Subcutaneous adipose tissue (tissue), 4 donors: ENCODE measurements around the gene PMIS2. TPM values are rescaled to one million over a fixed set of nuclear protein-coding genes. Genes with fewer than 3 reads are reported as not detected.

Source experiments
- total RNA-seq, 4 donors: library from RNA; depleted of rRNA; stranded (reverse); fragments of >200 nt; gene quantifications; one replicate each; pipeline ENCODE4 v1.1.0, GENCODE V29; 2016
- TF ChIP-seq, protein P1 (sequence below): fragments of 450-650 bp; IDR thresholded peaks from one replicate; pipeline ENCODE4 v1.5.1; 2016; ENCODE audit warnings: low read depth, mild to moderate bottlenecking, control low read depth, antibody characterized with exemption, moderate library complexity

The PMIS2 gene
- total RNA-seq, 4 donors from 2014 or later: not detected

DNA sequence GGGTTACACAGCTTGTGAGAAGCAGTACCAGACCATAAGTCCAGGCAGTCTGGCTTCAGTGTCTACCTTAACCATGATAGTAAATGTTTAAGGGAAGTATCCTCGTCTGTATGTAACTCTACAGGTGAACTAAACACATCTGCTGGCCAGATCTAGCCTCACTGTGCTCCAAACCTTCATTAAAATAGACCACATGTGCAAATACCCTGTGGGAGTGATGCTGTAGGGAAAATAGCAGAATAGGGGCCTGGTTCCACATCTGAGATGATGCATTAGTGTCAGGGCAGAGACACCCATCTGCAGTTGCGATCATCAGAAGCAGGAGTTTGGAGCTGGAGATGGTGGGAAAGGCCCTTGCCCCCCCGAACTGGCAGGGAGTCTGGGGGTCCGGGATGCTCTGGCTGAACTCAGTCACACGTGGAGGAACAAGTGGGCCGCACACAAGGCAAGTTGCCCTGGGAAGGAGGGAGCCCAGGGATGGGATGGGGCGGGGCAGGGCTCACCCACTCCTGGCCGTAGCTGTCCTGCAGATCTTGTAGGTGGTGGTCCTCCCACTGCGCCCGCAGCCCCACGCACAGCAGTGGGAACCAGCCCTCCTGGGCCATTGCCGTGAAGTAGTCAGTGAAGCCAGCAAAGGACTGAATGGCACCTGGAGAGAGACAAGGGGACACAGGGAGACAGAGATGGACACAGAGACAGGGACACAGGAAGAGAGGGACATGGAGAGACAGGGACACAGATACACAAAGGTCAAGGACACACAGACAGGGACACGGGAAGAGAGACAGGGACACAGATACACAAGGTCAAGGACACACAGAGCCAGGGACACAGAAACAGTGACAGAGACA lies 33.2 kb upstream of the PMIS2 start:
- TF ChIP-seq, protein P1, sequence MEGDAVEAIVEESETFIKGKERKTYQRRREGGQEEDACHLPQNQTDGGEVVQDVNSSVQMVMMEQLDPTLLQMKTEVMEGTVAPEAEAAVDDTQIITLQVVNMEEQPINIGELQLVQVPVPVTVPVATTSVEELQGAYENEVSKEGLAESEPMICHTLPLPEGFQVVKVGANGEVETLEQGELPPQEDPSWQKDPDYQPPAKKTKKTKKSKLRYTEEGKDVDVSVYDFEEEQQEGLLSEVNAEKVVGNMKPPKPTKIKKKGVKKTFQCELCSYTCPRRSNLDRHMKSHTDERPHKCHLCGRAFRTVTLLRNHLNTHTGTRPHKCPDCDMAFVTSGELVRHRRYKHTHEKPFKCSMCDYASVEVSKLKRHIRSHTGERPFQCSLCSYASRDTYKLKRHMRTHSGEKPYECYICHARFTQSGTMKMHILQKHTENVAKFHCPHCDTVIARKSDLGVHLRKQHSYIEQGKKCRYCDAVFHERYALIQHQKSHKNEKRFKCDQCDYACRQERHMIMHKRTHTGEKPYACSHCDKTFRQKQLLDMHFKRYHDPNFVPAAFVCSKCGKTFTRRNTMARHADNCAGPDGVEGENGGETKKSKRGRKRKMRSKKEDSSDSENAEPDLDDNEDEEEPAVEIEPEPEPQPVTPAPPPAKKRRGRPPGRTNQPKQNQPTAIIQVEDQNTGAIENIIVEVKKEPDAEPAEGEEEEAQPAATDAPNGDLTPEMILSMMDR: no peak

DNA sequence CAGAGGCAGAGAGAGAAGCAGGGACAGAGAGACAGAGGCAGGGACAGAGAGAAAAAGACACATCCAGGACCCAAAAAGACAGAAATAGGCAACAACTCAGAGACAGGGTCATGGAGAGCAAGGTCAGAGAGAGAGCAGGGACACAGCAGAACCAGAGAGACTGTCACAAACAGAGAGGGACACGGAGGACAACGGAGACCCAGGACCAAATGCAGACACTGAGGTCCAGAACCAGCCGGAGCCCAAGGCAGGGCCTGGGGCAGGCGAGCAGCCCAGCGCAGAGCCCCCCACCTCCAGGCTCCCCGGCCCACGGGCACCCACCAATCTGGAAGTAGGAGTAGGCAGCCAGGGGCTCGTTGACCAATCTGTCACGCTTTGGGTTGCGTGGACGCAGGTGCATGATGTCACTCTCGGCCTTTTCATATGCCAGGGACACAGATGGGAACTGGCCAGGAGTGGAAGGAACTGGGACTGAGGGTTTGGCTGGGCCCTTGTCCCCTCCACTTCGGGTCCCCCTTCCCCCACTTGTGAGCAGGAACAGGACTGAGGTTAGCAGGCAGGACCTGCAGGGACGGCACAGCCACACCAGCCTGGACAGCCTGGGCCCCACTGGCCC lies 32.5 kb upstream of the PMIS2 start:
- TF ChIP-seq, protein P1: no peak

DNA sequence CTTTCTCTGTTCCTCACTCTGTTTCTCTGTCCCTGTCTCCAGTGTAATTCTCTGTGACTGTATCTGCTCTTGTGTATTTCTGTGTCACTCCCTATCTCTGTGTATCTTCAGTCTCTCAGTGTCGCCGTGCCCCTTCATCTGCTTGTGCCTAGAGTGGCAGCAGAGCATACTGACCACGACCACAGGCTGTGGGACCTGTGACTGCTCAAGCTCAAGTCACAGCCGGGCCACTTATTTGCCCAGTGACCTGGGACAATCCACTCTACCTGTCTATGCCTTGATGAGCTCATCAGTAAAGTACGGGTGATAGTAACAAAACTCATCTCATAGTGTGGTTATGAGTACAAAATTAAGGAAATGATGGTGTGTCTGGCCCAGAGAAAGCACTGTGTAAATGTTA lies 31.9 kb upstream of the PMIS2 start:
- TF ChIP-seq, protein P1: no peak

DNA sequence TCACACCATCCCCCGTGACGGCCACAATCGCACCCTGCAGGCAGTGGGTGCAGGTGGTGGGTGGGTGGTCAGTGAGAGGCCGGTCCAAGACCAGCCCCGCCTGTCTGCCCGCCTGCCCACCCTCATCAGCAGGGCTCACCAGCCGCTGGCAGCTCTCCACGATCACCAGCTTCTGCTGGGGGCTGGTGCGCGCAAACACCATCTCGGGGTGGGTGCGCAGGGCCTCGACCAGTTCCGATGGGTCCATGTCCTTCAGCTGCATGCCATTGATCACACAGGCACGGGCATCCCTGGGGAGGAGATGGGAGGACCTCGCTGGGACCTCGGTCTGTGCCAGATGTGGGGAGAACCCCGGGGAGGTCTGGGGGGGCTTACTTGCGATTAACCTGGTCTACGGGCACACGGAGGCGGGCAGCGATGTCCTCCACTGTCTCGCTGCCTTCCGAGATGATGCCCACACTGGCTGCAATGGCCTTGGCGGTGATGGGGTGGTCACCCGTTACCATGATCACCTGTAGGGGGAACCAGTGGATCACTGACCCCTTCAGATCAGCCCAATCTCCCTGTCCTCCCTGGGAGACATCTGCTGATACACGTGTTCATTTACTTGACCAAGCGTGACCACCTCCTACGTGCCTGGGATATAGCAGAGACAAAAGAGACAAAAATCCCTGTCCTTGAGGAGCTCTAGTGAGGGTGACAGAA lies 30.5 kb upstream of the PMIS2 start:
- TF ChIP-seq, protein P1: no peak

DNA sequence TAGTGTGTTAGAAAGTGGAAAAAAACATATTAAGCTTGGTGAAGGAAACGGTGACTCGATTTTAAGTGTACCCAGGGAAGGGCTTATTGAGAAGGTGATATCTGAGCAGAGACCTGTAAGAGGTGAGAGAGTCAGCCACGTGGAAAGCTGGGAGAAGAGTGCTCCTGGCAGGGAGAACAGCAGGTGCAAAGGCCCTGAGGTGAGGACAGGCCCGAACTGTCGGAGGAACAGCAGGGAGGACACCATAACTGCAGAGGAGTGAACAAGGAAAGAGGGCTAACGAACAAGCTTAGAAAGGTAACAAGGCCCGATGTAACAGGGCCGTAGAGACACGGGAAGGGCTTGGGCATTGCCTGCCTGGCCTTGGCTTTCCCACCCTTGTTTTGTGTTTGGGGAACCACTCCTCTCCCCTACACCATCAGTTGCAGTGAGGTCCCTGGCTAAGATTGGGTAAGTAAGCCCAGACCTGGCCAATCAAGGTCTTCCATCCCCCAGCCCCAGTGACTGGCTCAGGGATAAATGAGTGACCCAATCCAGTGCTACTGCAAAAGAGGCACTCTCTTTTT lies 29.9 kb upstream of the PMIS2 start:
- TF ChIP-seq, protein P1: no peak

DNA sequence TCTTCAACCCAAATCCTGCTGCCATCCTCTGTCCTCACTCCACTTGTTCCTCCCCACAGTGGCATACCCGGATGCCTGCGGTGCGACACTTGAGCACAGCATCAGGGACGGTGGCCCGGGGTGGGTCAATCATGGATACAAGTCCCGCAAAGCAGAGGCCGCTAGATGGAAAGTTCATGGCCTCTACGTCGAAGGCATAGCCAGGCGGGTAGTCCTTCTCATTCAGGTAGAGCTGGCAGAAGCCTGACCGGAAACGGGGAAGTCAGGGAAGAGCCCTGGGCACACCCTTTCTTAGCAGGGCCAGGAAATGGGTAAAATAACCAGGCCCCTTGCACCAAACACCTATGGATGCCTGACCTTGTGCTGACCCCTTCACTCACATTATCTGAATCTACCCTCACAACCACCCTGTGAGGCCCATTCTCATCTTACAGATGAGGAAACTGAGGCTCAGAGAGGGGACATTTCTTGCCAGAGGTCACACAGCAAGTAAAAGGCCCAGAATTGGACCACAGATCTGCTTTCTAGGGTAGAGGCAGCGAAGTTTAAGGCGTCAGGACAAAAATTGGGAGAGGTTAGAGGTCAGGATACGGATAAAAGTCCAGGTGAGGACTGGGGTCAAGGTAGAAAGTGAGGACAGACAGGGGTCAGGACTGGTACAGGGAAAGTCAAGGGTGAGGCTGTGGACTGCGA lies 29.0 kb upstream of the PMIS2 start:
- TF ChIP-seq, protein P1: no peak
